Psoas muscle (tissue), 8 donors: ENCODE data around the gene DIP2C. TPM values are rescaled to one million over a fixed set of nuclear protein-coding genes. Genes with fewer than 3 reads are reported as not detected.

Source experiments
- ATAC-seq, 4 donors: fragments of 200-7000 bp; cut with Tn5 transposase; one replicate each; pipeline ENCODE4 v1.9.1; 2020; ENCODE audit warnings: moderate library complexity in 3 of 4, mild to moderate bottlenecking in 2 of 4
- DNase-seq, 2 donors: peaks; one replicate each; pipeline ENCODE4 v3.0.0-alpha.2; 2020
- H3K27ac ChIP-seq: fragments of 200-600 bp; one replicate; pipeline ENCODE4 v1.8.0; 2022
- H3K27me3 ChIP-seq, 3 donors: fragments of 200-600 bp in 1 of 3; one replicate each; pipeline versions ENCODE4 v1.6.1 to v1.8.0; 2013 to 2022; ENCODE audit warnings: low read length in 2 of 3, mild to moderate bottlenecking in 2 of 3, moderate library complexity in 1 of 3; ENCODE audit not compliant: insufficient read depth in 3 of 3
- H3K36me3 ChIP-seq, 2 donors: fragments of 200-600 bp in 1 of 2; one replicate each; pipeline versions ENCODE4 v1.6.1 to v1.8.0; 2013 to 2022; ENCODE audit warnings: low read depth in 1 of 2, mild to moderate bottlenecking in 1 of 2, moderate library complexity in 1 of 2; ENCODE audit not compliant: insufficient read depth in 1 of 2
- H3K4me1 ChIP-seq: fragments of 200-600 bp; one replicate; pipeline ENCODE4 v1.8.0; 2022
- H3K4me3 ChIP-seq: fragments of 200-600 bp; one replicate; pipeline ENCODE4 v1.8.0; 2022; ENCODE audit warnings: mild to moderate bottlenecking
- H3K9me3 ChIP-seq: fragments of 200-600 bp; one replicate; pipeline ENCODE4 v1.8.0; 2022
- WGBS, 3 donors: extraction: QIAGEN DNeasy Blood & Tissue Kit; methylation state at CpG; one replicate each; pipeline versions ENCODE4 v1.1.6 to v1.1.7; 2013; 5-methylcytosine and 5-hydroxymethylcytosine counted together
- intact Hi-C, 2 donors: fragments of 100-400 bp; cut with DNase I; formaldehyde crosslinking; loops; one replicate each; pipeline versions ENCODE4 v1.11.0 to v1.14.2; 2022
- polyA plus RNA-seq, 3 donors: library from polyadenylated mRNA; stranded (reverse); fragments of 200-250 nt; gene quantifications; one replicate each; pipeline ENCODE4 v1.2.3, GENCODE V29; 2013
- total RNA-seq, 4 donors: library from RNA; stranded (reverse); fragmentation: NEBNext Ultra II Directional in 2 of 4; extraction: Animal tissue kit (Norgen Biotek cat#: 25700) in 2 of 4; gene quantifications; one replicate each; pipeline versions ENCODE4 v1.2.1 to v1.2.4, GENCODE V29; 2021 to 2023
- TF ChIP-seq, protein P1 (sequence below): fragments of 200-600 bp; IDR thresholded peaks from one replicate; pipeline ENCODE4 v1.8.0; 2022; ENCODE audit warnings: antibody characterized with exemption
- donor health status: healthy with polysubstance abuse.
- donor health status: DM: no; HTN: no; CAD: no; lungs with moderate emphysema.
- donor health status: Bipolar disorder and iron deficiency.
- donor health status: healthy.
- donor health status: DM: yes; HTN: yes; CAD: no.
- donor health status: DM: no; HTN: no; CAD: no.
- donor health status: DM: no; HTN: no; CAD: no.
- donor health status: DM: yes; HTN: yes; CAD: no.

The DIP2C gene
- total and polyA plus RNA-seq, 7 donors: 7.7 to 32.0 (median 25.0) TPM

DNA sequence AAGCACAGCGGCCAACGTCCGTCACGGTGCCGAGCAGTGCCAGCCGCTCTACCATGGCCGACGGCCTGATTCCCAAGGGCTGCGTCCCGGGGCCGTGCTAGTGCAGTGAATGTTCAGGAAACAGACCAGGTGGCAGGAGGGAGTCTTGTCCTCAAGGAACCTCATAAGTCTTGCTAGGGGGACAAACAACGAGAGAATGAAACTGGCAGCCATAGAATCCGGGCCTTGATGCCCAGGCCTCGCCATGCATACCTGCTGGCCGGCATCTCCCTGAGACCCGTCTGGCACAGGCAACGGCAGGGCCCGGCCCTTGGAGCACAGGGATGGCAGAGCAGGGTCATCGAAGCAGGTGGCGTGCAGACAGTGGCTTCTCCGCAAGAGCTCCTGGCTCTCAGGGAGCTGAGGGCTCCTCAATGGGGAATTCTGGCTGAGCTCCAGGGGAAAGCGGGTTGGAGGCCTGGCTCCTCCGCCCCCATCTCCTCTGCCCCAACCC, 58.8 kb downstream of the DIP2C start:
- no peak for ATAC-seq
- no peaks in the 10 kb centered on the region for H3K27me3 ChIP-seq
- H3K9me3 ChIP-seq: no peaks in the 10 kb centered on the region
- DNase-seq: no peak
- 59 to 82% (median 60%) methylated on average over 23 of the region's 23 CpGs for WGBS, 3 donors
- intact Hi-C loops: no loop called here
- TF ChIP-seq, protein P1, sequence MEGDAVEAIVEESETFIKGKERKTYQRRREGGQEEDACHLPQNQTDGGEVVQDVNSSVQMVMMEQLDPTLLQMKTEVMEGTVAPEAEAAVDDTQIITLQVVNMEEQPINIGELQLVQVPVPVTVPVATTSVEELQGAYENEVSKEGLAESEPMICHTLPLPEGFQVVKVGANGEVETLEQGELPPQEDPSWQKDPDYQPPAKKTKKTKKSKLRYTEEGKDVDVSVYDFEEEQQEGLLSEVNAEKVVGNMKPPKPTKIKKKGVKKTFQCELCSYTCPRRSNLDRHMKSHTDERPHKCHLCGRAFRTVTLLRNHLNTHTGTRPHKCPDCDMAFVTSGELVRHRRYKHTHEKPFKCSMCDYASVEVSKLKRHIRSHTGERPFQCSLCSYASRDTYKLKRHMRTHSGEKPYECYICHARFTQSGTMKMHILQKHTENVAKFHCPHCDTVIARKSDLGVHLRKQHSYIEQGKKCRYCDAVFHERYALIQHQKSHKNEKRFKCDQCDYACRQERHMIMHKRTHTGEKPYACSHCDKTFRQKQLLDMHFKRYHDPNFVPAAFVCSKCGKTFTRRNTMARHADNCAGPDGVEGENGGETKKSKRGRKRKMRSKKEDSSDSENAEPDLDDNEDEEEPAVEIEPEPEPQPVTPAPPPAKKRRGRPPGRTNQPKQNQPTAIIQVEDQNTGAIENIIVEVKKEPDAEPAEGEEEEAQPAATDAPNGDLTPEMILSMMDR: no peak
- H3K4me3 ChIP-seq: no peak overlapping the region
- no peaks in the 10 kb centered on the region for H3K36me3 ChIP-seq
- H3K27ac ChIP-seq: no peak overlapping the region
- peaks cover 25% of the 10 kb centered on the region for H3K4me1 ChIP-seq

GRCh38 chr10:629186-629998, 60.1 kb downstream of the DIP2C start:
- TF ChIP-seq, protein P1: no peak
- Histone ChIP-seq H3K9me3 (no peaks in the 10 kb centered on the region), H3K4me1 (peaks cover 34% of the 10 kb centered on the region), H3K4me3 (no peak overlapping the region), H3K27me3 (no peaks in the 10 kb centered on the region), H3K36me3 (no peaks in the 10 kb centered on the region), H3K27ac (no peak overlapping the region)
- ATAC-seq: no peak
- DNase-seq: no peak
- intact Hi-C loops: loop anchor here in 1 of 2 donors (5.0 kb wide), 1 partner anchor 53 kb away; no protein-coding TSS in a partner anchor
- 91 to 96% (median 94%) methylated on average over 25 of the region's 25 CpGs for WGBS, 3 donors

DNA sequence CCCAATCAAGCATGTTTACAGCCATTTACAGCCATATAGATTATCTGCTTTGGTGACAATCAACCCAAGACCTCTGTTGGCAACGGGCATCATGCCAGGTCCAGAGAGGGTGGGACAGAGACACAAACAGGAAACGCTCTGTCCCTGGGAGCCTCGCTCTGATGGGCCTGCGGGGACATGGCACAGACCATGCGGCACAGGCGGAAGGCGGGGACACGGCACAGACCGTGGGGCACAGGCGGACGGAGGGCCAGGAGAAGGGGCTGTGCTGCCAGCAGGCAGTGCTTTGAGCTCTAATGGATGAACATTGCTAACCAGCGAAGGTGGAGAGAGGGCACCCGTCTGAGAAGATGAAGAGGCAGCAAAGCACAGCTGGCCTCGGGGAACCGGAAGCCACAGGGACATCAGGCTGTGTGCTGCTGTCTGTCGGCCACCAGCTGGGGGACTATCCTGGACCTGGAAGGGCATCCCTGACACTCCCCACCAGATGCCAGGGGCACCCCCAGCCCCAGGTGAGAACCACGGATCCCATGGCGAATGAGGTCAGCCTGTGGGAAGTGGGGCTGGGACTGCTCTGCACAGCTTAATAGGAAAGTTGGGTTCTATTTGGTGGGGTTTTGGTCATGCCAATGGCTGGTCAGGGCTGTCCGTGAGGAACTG, 61.0 kb downstream of the DIP2C start:
- no peaks in the 10 kb centered on the region for H3K9me3 ChIP-seq
- 90 to 94% (median 91%) methylated on average over 19 of the region's 19 CpGs for WGBS, 3 donors
- TF ChIP-seq, protein P1: no peak
- DNase-seq (no peak), ATAC-seq (no peak)
- no peak overlapping the region for H3K4me3 ChIP-seq
- H3K27ac ChIP-seq: no peak overlapping the region
- H3K27me3 ChIP-seq: no peaks in the 10 kb centered on the region
- peaks cover 31% of the 10 kb centered on the region for H3K4me1 ChIP-seq
- intact Hi-C loops: loop anchor here in 1 of 2 donors (5.0 kb wide), 1 partner anchor 54 kb away; no protein-coding TSS in a partner anchor
- no peaks in the 10 kb centered on the region for H3K36me3 ChIP-seq

GRCh38 chr10:627032-627992, 62.2 kb downstream of the DIP2C start:
- H3K36me3 ChIP-seq: no peaks in the 10 kb centered on the region
- H3K27me3 ChIP-seq: no peaks in the 10 kb centered on the region
- 94 to 96% (median 94%) methylated on average over 46 of the region's 46 CpGs for WGBS, 3 donors
- intact Hi-C loops: loop anchor here in 1 of 2 donors (5.0 kb wide), 1 partner anchor 55 kb away; no protein-coding TSS in a partner anchor
- no peak for DNase-seq
- no peak for ATAC-seq
- H3K27ac ChIP-seq: no peak overlapping the region
- H3K9me3 ChIP-seq: no peaks in the 10 kb centered on the region
- H3K4me3 ChIP-seq: no peak overlapping the region
- TF ChIP-seq, protein P1: no peak
- peaks cover 39% of the 10 kb centered on the region for H3K4me1 ChIP-seq
